Hypothalamus (tissue), 51 donors: ENCODE data around the gene RNF6.
A peak's percentile ranks its signal among the peaks of the same experiment; 100 is the strongest.
"Not testable (repeated sequence)": the region's sequence is repeated elsewhere in the genome, so short reads cannot be mapped to it uniquely, and the experiment has no call there.

Experiments
- DNase-seq, 51 donors: peaks; one replicate each; lab custom pipeline; 2025; lab: John Stamatoyannopoulos, UW

Gene RNF6

GRCh38 chr13:26221721-26222519 is at the start of gene RNF6:
Gene RNF6, minus strand, starts transcription at chr13:26222314. Its CDS starts 2,665 bp downstream, at chr13:26219649.
- peak; percentile 65 to 96 (median 85) for DNase-seq

- no peak for DNase-seq
Observed at GRCh38 chr13:26270707-26271106, 48.6 kb upstream of the RNF6 start.

DNA sequence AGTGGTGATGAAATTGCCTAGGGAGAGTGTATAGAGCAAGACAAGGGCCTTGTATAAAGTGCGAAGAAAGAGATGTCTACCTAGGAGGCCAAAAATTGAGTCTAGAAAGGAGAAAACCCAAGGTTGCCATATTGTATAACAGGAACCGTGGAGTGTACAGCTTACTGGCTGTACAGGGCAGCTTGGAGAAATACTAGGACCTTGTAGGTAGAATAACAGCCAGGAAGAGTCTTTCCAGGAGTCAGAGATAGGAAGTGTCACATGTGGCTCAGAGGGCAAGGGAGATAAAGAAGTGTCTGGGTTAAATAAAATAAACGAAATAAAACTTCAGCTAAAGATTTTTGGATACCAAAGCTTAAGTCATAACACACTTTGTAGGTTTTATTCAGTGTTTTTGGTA is 44.2 kb upstream of the RNF6 start:
- no peak for DNase-seq

- DNase-seq = no peak
Observed at GRCh38 chr13:26262156-26262555, 40.0 kb upstream of the RNF6 start.

DNA sequence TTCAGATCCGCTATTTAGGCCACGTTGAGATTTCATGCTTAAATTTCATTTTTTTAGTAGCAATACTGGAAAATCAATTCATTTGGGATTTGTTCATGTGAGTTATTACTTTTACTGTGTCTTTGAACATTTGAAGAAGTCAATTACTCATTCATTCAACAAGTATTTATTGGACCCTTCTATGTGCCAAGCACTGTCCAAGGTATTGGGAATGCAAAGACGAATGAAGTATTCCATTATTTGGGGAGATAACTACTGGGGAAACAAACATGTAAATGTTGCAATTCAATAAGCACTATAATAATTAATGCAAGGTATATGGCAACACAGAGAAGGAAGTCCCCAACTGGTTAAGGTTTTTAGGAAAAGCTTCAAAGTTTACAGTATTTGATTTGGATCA is 37.5 kb upstream of the RNF6 start:
- DNase-seq = no peak

DNA sequence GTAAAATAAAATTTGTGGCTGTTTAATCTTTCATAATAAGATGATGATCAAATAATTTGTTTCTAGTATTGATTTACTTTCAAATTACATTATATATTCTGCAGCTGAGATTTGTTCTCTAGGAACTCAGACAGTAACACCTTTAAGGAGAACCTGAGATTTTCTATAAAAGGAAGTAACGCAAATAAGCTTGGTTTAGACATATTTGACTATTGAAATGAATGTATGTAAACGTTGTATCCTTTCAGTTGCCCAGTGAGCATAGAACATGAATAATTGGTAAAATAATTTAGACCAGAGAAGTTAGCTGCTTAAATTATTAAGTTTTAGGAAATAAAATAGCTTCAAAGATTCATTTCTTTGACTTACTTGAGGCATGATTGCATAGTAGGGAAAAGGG is 34.9 kb upstream of the RNF6 start:
- no peak for DNase-seq

- DNase-seq = no peak
Observed at GRCh38 chr13:26255691-26256277, 33.7 kb upstream of the RNF6 start.

DNA sequence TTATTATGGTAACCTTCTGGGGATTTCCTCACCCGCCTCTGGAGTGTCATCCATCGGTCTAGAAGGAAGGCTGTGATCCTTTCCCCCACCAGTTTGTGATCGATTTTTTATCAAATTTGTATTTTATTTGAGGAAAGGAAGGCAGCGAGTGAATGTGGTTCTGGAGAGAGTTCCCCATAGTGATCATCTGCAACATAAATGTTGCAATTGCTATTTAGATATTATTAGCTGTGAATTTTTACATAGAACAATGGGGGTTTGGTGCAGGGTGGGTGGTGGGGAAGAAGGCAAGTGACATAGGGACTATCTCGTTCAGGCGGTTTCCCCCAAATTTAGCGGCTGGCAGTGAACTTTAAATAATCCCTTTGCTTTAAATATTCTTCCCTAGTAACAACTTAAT is 33.0 kb upstream of the RNF6 start:
- peak in 2 of 51 donors; percentile 14 to 22 for DNase-seq

DNA sequence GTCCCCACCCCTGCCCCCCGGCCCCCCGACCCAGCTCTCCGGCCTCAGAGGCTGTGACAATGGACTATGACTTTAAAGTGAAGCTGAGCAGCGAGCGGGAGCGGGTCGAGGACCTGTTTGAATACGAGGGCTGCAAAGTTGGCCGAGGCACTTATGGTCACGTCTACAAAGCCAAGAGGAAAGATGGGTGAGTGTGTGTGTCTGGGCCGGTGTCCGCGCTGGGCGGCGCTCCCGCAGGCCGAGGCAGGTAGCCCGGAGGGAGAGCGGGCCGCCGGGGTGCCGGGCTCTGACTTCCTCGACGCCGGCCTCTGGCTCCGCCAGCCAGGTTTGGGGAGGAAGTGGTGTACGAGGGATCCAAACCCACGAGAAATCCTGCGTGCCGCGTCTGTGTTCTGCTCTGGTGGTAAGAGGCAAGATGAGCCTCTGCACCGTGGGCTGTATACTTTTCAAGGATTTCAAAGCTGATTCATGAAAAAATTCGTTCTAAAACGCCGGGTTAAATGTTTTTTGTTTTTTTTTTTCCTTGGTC is 32.5 kb upstream of the RNF6 start:
- peak in 44 of 51 donors; percentile 4 to 58 (median 28) for DNase-seq

DNA sequence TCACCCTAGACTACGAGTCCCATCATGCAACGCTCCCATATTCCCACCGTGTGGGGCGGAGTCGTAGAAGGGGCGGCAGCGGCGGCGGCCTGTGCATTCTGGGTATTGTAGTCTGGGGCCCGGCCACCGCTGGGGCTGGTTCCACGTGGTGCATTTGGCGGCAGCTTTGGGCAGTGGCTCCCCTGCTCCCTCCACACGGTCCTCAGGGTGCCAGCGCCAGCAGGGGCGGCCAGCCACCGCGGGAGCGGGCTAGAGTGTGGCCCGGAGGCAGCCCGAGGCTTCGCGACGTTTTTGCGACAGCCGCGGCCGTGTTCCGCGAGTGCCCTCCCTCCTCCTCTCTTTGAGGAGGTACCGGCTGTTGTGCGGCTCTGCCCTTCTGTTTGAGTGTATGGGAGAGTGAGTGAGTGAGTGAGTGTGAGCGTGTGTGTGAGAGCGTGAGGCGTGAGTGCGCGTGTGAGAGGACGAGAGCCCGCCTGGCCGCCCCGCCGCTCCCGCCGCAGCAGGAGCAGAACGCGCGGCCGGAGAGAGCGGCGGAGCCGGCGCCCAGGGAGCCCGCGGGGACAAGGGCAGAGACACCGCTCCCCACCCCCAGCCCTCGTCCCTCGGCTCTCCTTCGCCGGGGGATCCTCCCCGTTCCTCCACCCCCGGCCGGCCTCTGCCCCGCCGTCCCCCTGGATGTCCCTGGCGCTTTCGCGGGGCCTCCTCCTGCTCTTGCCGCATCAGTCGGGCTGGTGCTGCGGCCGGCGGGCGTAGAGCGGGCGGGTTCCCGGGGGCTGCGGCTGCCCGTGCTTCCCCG is 31.9 kb upstream of the RNF6 start, which contains the start of gene CDK8:
Gene CDK8 (plus strand): TSS at position 343 of the 796 bp plus-strand sequence. CDS start 513 bp downstream, outside the sequence.
- peak; percentile 46 to 98 (median 92) for DNase-seq

DNA sequence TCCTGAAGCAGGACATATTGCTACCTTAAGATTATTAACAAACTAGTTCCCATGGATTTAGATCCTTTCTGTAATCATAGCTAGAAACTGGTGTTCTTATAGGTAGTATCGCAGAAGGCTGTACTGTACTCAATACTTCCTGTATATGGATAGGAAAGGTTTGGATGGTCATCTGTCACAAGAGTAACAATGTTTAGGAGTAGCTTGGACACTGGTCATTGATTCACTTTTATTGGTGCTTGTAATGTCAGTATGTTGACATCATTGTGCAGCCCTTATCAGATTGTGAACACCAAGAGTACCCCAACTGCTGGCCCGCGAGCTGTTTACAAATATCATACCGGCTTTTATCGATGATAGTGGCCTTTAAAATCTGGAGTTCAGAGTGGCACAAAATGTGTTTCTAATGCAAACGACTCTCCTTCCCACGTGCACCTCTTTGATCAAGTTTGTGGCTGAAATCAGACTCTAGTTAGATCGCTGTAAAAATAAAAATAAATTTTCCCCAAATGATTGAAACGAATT is 31.2 kb upstream of the RNF6 start:
- no peak for DNase-seq

GRCh38 chr13:26252006-26252405 is 29.9 kb upstream of the RNF6 start:
- not testable (repeated sequence) for DNase-seq

- no peak for DNase-seq
Observed at GRCh38 chr13:26249551-26249950, 27.4 kb upstream of the RNF6 start.

- no peak for DNase-seq
Observed at GRCh38 chr13:26247608-26248007, 25.5 kb upstream of the RNF6 start.

- no peak for DNase-seq
Observed at GRCh38 chr13:26247011-26247410, 24.9 kb upstream of the RNF6 start.

GRCh38 chr13:26246154-26246553 is 24.0 kb upstream of the RNF6 start:
- DNase-seq = no peak

DNA sequence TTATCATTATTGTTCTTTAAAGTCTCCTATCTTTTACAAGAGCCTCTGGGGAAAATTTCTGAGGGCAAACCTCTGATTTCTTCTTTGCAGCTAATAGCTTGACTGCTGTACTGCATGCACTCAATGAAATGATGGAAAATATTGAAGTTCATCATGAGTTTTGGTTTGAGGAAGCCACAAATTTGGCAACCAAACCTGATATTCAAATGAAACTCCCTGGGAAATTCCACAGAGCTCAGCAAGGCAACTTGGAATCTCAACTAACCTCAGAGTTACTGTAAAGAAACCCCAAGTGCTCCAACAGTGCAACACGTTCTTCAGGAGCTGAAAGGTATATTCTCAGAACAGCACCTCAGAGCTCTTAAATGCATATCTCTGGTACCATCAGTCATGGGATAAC is 14.2 kb upstream of the RNF6 start:
- DNase-seq = no peak

GRCh38 chr13:26230703-26231102 is 8.6 kb upstream of the RNF6 start:
- DNase-seq = no peak

- no peak for DNase-seq
Observed at GRCh38 chr13:26229080-26229615, 7.0 kb upstream of the RNF6 start.

DNA sequence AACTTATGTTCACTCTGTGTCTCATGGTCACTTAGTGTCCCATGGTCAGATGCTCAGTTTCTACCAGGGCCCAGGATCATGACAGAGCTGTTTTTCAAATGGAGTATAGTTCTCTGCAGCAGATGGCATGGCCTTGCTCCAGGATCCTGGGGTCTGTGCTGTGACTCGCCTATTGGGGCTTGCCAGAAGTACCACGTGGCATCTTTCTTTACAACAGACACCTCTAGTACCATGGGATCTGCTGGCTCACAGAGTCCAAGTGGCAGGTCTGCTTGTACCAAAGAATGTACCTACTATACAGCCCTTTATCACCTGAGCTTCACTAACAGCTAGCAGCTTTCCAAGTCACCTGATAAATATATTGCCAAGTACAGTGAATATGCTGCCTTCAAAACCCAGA is 6.0 kb upstream of the RNF6 start:
- peak in 2 of 51 donors; percentile 3 to 5 for DNase-seq
